ENCODE measurements around the gene SCLY. TPM values are rescaled to one million over a fixed set of nuclear protein-coding genes. Genes with fewer than 3 reads are reported as not detected.
"Not testable (repeated sequence)": the region's sequence is repeated elsewhere in the genome, so short reads cannot be mapped to it uniquely, and the experiment has no call there.

The SCLY gene
- total and polyA plus RNA-seq, 2 experiments from 2014 or later: 12.7 to 21.1 TPM

DNA sequence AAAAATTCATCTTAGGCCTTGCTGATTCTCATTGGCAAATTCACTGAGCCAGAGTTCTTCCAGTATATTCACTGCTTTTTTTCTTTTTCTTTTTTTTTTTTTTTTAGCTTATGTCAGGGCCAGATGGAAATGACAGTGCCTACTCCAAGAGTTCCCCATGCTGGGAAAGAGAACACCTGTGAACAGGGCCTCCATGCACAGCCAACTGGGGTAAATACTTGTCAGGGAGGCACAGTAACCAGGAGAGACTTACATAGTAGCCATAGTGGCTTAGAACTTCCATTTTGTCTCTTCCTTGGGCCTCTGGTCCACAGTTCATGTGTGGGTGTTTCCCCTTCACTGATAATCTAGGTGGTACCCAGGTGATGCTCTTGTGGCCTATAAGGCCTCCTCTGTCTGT, 15.2 kb upstream of the SCLY start:
- Histone ChIP-seq H4K20me1 (ENCODE audit: insufficient read depth, poor library complexity, severe bottlenecking) (no peaks in the 10 kb centered on the region), H3K9me2 (replicated peaks; ENCODE audit: insufficient read depth) (no peaks in the 10 kb centered on the region), H3K79me2 (no peaks in the 10 kb centered on the region), H3K4me1 (ENCODE audit: insufficient read depth) (no peaks in the 10 kb centered on the region), H3K36me3 (replicated peaks; ENCODE audit: insufficient read depth, low read depth) (no peaks in the 10 kb centered on the region), H3K9me3 (ENCODE audit: low read depth) (no peaks in the 10 kb centered on the region), H3K27ac (no peak overlapping the region), H3K4me3 (no peak overlapping the region), H2AFZ (no peak overlapping the region), H3K4me2 (no peak overlapping the region), H3K27me3 (no peaks in the 10 kb centered on the region)
- no peak for DNase-seq (ENCODE audit: low spot score)
- TF ChIP-seq EZH2phosphoT487 (IDR thresholded peaks at IDR 0.05; ENCODE audit: low read depth, severe bottlenecking, unreplicated experiment) (no peak), EZH2 (IDR thresholded peaks at IDR 0.05; ENCODE audit: borderline replicate concordance) (no peak)
- TF ChIP-seq, protein P1, sequence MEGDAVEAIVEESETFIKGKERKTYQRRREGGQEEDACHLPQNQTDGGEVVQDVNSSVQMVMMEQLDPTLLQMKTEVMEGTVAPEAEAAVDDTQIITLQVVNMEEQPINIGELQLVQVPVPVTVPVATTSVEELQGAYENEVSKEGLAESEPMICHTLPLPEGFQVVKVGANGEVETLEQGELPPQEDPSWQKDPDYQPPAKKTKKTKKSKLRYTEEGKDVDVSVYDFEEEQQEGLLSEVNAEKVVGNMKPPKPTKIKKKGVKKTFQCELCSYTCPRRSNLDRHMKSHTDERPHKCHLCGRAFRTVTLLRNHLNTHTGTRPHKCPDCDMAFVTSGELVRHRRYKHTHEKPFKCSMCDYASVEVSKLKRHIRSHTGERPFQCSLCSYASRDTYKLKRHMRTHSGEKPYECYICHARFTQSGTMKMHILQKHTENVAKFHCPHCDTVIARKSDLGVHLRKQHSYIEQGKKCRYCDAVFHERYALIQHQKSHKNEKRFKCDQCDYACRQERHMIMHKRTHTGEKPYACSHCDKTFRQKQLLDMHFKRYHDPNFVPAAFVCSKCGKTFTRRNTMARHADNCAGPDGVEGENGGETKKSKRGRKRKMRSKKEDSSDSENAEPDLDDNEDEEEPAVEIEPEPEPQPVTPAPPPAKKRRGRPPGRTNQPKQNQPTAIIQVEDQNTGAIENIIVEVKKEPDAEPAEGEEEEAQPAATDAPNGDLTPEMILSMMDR (IDR thresholded peaks at IDR 0.05; ENCODE audit: poor library complexity): no peak

DNA sequence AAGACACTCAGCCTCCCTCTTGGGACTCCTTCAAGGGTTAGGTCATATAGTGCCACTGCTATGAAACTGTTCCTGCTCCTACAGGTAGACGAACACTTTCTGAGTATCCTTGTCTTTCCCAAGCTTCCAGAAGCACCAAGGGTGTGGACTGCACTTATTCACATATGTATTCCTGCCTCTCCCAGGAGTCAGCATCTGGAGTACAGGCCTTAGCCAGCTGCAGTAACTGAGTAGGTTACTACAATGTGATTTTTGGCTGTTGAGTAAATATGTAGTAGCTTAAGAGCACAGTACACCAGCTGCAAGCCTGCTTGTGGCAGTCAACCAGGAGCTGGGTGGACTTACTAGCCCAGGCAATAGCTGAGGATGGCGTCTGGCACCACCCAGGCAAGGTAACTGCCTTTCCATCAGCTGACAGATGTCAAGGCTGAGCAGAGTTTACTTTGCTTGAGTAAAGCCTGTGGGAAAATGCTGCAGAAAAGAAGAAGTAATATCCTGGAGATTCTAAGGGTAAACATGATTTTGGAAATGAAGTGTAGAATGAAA, 14.0 kb upstream of the SCLY start:
- no peaks in the 10 kb centered on the region for H3K9me3 ChIP-seq (ENCODE audit: low read depth)
- no peak for TF ChIP-seq EZH2phosphoT487 (IDR thresholded peaks at IDR 0.05; ENCODE audit: low read depth, severe bottlenecking, unreplicated experiment)
- H3K9me2 ChIP-seq (replicated peaks; ENCODE audit: insufficient read depth): no peaks in the 10 kb centered on the region
- DNase-seq (ENCODE audit: low spot score): no peak
- no peaks in the 10 kb centered on the region for H3K4me1 ChIP-seq (ENCODE audit: insufficient read depth)
- no peaks in the 10 kb centered on the region for H3K36me3 ChIP-seq (replicated peaks; ENCODE audit: insufficient read depth, low read depth)
- no peak overlapping the region for H3K27ac ChIP-seq
- H2AFZ ChIP-seq: no peak overlapping the region
- no peaks in the 10 kb centered on the region for H3K27me3 ChIP-seq
- 95% methylated on average over 2 of the region's 2 CpGs for WGBS (ENCODE audit: low lambda C conversion rate, missing lambda C conversion rate)
- no peaks in the 10 kb centered on the region for H3K79me2 ChIP-seq
- no peak overlapping the region for H3K4me2 ChIP-seq
- H4K20me1 ChIP-seq (ENCODE audit: insufficient read depth, poor library complexity, severe bottlenecking): no peaks in the 10 kb centered on the region
- H3K4me3 ChIP-seq: no peak overlapping the region

DNA sequence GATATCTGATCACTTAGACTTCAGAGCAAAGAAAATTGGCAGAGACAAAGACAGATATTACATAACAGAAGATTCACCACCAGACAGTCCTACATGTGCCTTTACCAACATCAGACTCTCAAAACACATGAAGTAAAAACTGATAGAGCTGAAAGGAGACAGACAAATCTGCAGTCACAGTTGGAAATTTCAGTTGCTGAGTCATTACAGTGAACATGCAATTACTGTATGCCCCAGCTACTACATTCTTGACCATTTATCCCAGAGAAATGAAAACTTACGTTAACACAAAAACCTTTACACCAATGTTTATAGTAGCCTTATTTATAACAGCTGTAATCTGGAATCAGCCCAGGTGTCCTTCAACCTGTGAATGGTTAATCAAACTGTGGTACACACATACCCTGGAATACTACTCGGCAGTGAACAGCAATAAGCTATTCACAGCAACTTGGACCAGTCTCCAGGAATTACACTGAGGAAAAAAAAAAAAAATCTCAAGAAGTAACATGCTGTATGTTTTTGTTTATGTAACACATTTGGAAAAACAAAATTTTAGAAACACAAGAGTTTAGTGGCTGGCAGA, 7.5 kb upstream of the SCLY start:
- 94% methylated on average over 2 of the region's 2 CpGs for WGBS (ENCODE audit: low lambda C conversion rate, missing lambda C conversion rate)

DNA sequence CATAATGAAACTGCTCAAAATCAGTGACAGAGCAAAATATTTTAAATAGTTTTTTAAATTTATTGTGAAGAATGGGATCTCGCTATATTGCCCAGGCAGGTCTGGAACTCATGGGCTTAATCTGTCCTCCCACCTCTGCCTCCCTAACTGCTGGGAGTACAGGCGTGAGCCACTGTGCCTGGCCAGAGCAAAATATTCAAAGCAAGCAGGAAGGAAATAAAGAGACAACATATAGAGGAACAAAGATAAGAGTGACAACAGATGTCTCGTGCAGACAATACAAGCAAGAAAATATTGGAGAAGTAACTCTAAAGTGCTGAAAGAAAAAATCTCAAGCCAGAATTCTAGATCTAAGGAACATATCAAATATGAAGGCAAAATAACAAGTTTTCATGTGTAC, 5.0 kb upstream of the SCLY start:
- peaks cover 7% of the 10 kb centered on the region for H3K4me1 ChIP-seq (ENCODE audit: insufficient read depth)
- no peaks in the 10 kb centered on the region for H3K27me3 ChIP-seq
- H3K9me2 ChIP-seq (replicated peaks; ENCODE audit: insufficient read depth): no peaks in the 10 kb centered on the region
- no peak overlapping the region for H3K4me2 ChIP-seq
- H3K27ac ChIP-seq: no peak overlapping the region
- H3K4me3 ChIP-seq: no peak overlapping the region
- WGBS (ENCODE audit: low lambda C conversion rate, missing lambda C conversion rate): 83% methylated on average over 3 of the region's 3 CpGs
- H4K20me1 ChIP-seq (ENCODE audit: insufficient read depth, poor library complexity, severe bottlenecking): no peaks in the 10 kb centered on the region
- no peaks in the 10 kb centered on the region for H3K9me3 ChIP-seq (ENCODE audit: low read depth)
- no peak for DNase-seq (ENCODE audit: low spot score)
- H3K36me3 ChIP-seq (replicated peaks; ENCODE audit: insufficient read depth, low read depth): no peaks in the 10 kb centered on the region
- TF ChIP-seq, protein P1 (IDR thresholded peaks at IDR 0.05; ENCODE audit: poor library complexity): no peak
- TF ChIP-seq EZH2 (IDR thresholded peaks at IDR 0.05; ENCODE audit: borderline replicate concordance) (no peak), EZH2phosphoT487 (IDR thresholded peaks at IDR 0.05; ENCODE audit: low read depth, severe bottlenecking, unreplicated experiment) (no peak)
- no peak overlapping the region for H2AFZ ChIP-seq
- H3K79me2 ChIP-seq: peaks cover 2% of the 10 kb centered on the region

More for the DNA sequence above, 7.5 kb upstream of the SCLY start:
- Histone ChIP-seq H2AFZ (no peak overlapping the region), H3K4me3 (no peak overlapping the region), H4K20me1 (ENCODE audit: insufficient read depth, poor library complexity, severe bottlenecking) (no peaks in the 10 kb centered on the region), H3K9me3 (ENCODE audit: low read depth) (no peaks in the 10 kb centered on the region), H3K79me2 (no peaks in the 10 kb centered on the region), H3K27me3 (no peaks in the 10 kb centered on the region), H3K9me2 (replicated peaks; ENCODE audit: insufficient read depth) (no peaks in the 10 kb centered on the region), H3K4me1 (ENCODE audit: insufficient read depth) (no peaks in the 10 kb centered on the region), H3K36me3 (replicated peaks; ENCODE audit: insufficient read depth, low read depth) (no peaks in the 10 kb centered on the region), H3K4me2 (no peak overlapping the region), H3K27ac (no peak overlapping the region)
- TF ChIP-seq, protein P1 (IDR thresholded peaks at IDR 0.05; ENCODE audit: poor library complexity): no peak
- no peak for TF ChIP-seq EZH2phosphoT487 (IDR thresholded peaks at IDR 0.05; ENCODE audit: low read depth, severe bottlenecking, unreplicated experiment)
- no peak for TF ChIP-seq EZH2 (IDR thresholded peaks at IDR 0.05; ENCODE audit: borderline replicate concordance)
- DNase-seq (ENCODE audit: low spot score): no peak

DNA sequence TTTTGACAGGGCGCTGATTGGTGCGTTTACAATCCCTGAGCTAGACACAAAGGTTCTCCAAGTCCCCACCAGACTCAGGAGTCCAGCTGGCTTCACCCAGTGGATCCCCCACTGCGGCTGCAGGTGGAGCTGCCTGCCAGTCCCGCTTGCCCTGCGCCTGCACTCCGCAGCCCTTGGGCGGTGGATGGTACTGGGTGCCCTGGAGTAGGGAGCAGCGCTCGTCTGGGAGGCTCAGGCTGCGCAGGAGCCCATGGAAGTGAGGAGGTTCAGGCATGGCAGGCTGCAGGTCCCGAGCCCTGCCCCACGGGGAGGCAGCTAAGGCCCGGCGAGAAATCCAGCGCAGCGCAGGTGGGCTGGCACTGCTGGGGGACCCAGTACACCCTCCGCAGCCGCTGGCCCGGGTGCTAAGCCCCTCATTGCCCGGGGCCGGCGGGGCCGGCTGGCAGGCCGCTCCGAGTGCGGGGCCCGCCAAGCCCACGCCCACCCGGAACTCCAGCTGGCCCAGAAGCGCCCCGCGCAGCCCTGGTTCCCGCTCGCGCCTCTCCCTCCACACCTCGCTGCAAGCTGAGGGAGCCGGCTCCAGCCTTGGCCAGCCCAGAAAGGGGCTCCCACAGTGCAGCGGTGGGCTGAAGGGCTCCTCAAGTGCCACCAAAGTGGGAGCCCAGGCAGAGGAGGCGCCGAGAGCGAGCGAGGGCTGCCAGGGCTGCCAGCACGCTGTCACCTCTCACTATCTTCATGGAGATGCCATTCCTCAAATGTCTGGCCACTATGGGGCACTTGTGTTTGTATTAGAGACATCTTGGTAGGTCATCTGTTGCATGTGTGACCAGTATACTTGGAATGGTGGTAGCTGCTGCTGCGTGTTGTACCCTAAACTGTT, 2.9 kb upstream of the SCLY start:
- 95% methylated on average over 43 of the region's 44 CpGs for WGBS (ENCODE audit: low lambda C conversion rate, missing lambda C conversion rate)
- Histone ChIP-seq H3K4me1 (ENCODE audit: insufficient read depth) (peaks cover 18% of the 10 kb centered on the region), H3K79me2 (peaks cover 15% of the 10 kb centered on the region)
- H4K20me1 ChIP-seq (ENCODE audit: insufficient read depth, poor library complexity, severe bottlenecking); H3K4me2 ChIP-seq; H3K4me3 ChIP-seq; H3K9me3 ChIP-seq (ENCODE audit: low read depth); H3K27me3 ChIP-seq; H3K36me3 ChIP-seq (replicated peaks; ENCODE audit: insufficient read depth, low read depth); H2AFZ ChIP-seq; DNase-seq (ENCODE audit: low spot score); H3K9me2 ChIP-seq (replicated peaks; ENCODE audit: insufficient read depth); H3K27ac ChIP-seq: not testable (repeated sequence)

Measured in hepatocyte (in vitro differentiated cells).